ENCODE measurements around the gene GAA. TPM values are rescaled to one million over a fixed set of nuclear protein-coding genes. Genes with fewer than 3 reads are reported as not detected.
A peak's percentile ranks its signal among the peaks of the same experiment; 100 is the strongest.

The GAA gene
- total and polyA plus RNA-seq, 2 of the 13 experiments (the other 11 are each of a cell fraction or from before 2014, with no cell fraction given), result 21.6 to 36.4 TPM

GRCh38 chr17:80147035-80147822 lies 45.8 kb downstream of the GAA start, which contains the start of gene EIF4A3 (continued):
- no peak; the same call in 1 of the 2 replicates for TF ChIP-seq ZNF710 (CRISPR knock-in tag; IDR thresholded peaks at IDR 0.05; ENCODE audit: borderline replicate concordance)
- TF ChIP-seq FOXK2 (IDR thresholded peaks at IDR 0.05), result peak; percentile 71; the same call in 1 of the 2 replicates
- no peak for TF ChIP-seq NR3C1 (CRISPR knock-in tag; IDR thresholded peaks at IDR 0.05)
- TF ChIP-seq ZNF350 (CRISPR knock-in tag; IDR thresholded peaks at IDR 0.05; ENCODE audit: borderline replicate concordance, low read depth), result peak; percentile 90
- TF ChIP-seq SAP130 (CRISPR knock-in tag; IDR thresholded peaks at IDR 0.05; ENCODE audit: low read depth), result peak; percentile 98
- TF ChIP-seq PHF20 (CRISPR knock-in tag; IDR thresholded peaks at IDR 0.05), result peak; percentile 83
- no peak for TF ChIP-seq THAP8 (CRISPR knock-in tag; IDR thresholded peaks at IDR 0.05; ENCODE audit: borderline replicate concordance)
- TF ChIP-seq ZNF343 (CRISPR knock-in tag; IDR thresholded peaks at IDR 0.05), result peak; percentile 94
- TF ChIP-seq KLF12 (CRISPR knock-in tag; IDR thresholded peaks at IDR 0.05; ENCODE audit: borderline replicate concordance), result peak; percentile 99
- 0 out of 2 replicates have a peak, but pooled peaks have one; percentile 13 for TF ChIP-seq AFF4 (CRISPR knock-in tag; IDR thresholded peaks at IDR 0.05)
- TF ChIP-seq ETV6 (CRISPR knock-in tag; conservative IDR thresholded peaks at IDR 0.05), result peak; percentile 8; the same call in 1 of the 2 replicates
- no peak; the same call in 1 of the 2 replicates for TF ChIP-seq GATAD2A (CRISPR knock-in tag; IDR thresholded peaks at IDR 0.05)
- TF ChIP-seq KDM6A (CRISPR knock-in tag; IDR thresholded peaks at IDR 0.05; ENCODE audit: low read depth), result peak; percentile 10; the same call in 1 of the 2 replicates
- TF ChIP-seq ZSCAN21 (CRISPR knock-in tag; IDR thresholded peaks at IDR 0.05; ENCODE audit: borderline replicate concordance), result peak; percentile 96; the same call in 1 of the 2 replicates
- no peak for TF ChIP-seq REST (IDR thresholded peaks at IDR 0.05; ENCODE audit: borderline replicate concordance in 1 of 2, low read depth in 1 of 2, low read length in 2 of 2)
- 0 out of 2 replicates have a peak, but pooled peaks have one; percentile 40 for TF ChIP-seq ZNF383 (CRISPR knock-in tag; IDR thresholded peaks at IDR 0.05; ENCODE audit: borderline replicate concordance)
- TF ChIP-seq MAFF (IDR thresholded peaks at IDR 0.05; ENCODE audit: low read depth, low read length), result no peak; the same call in 1 of the 2 replicates
- no peak for TF ChIP-seq ZKSCAN5 (CRISPR knock-in tag; IDR thresholded peaks at IDR 0.05)

All from HepG2 (cell line).